ENCODE measurements around the gene CAPN11. TPM values are rescaled to one million over a fixed set of nuclear protein-coding genes. Genes with fewer than 3 reads are reported as not detected.
A peak's percentile ranks its signal among the peaks of the same experiment; 100 is the strongest.

CAPN11 gene
- total and polyA plus RNA-seq, 9 of the 15 experiments (the other 6 are each of a cell fraction or from before 2014, with no cell fraction given), result 0.03 to 0.61 (median 0.17) TPM; not detected in 1

- TF ChIP-seq ELK3 (CRISPR knock-in tag; IDR thresholded peaks at IDR 0.05) (no peak), HNRNPLL (IDR thresholded peaks at IDR 0.05; ENCODE audit: low read depth, low read length, poor library complexity, severe bottlenecking) (no peak), ZBTB49 (CRISPR knock-in tag; IDR thresholded peaks at IDR 0.05; ENCODE audit: borderline replicate concordance) (no peak), ZNF77 (CRISPR knock-in tag; IDR thresholded peaks at IDR 0.05) (no peak), THAP12 (CRISPR knock-in tag; IDR thresholded peaks at IDR 0.05) (no peak), STAT5A (IDR thresholded peaks at IDR 0.05; ENCODE audit: borderline replicate concordance, low read length) (no peak), RBM25 (IDR thresholded peaks at IDR 0.05; ENCODE audit: low read depth, low read length, severe bottlenecking) (no peak), CREB3L1 (IDR thresholded peaks at IDR 0.05; ENCODE audit: borderline replicate concordance, low read depth) (no peak), SMARCE1 (IDR thresholded peaks at IDR 0.05) (no peak), PBX2 (CRISPR knock-in tag; IDR thresholded peaks at IDR 0.05; ENCODE audit: low read depth) (no peak), PBX2 (tag; conservative IDR thresholded peaks at IDR 0.05; ENCODE audit: low read depth) (no peak), ZBTB2 (IDR thresholded peaks at IDR 0.05) (0 out of 2 replicates have a peak, but pooled peaks have one; percentile 33), HDAC1 (IDR thresholded peaks at IDR 0.05) (peak in 1 of 2 experiments; percentile 32; a peak in 1 of 4 replicates), ZFP1 (CRISPR knock-in tag; IDR thresholded peaks at IDR 0.05) (no peak), ZNF511 (CRISPR knock-in tag; IDR thresholded peaks at IDR 0.05) (no peak)
Measured at GRCh38 chr6:44138717-44139350, 19.8 kb upstream of the CAPN11 start (continued).

Measured in K562 (cell line).